ENCODE measurements around the gene ZNF69.
"Not testable (repeated sequence)": the region's sequence is repeated elsewhere in the genome, so short reads cannot be mapped to it uniquely, and the experiment has no call there.

The ZNF69 gene

DNA sequence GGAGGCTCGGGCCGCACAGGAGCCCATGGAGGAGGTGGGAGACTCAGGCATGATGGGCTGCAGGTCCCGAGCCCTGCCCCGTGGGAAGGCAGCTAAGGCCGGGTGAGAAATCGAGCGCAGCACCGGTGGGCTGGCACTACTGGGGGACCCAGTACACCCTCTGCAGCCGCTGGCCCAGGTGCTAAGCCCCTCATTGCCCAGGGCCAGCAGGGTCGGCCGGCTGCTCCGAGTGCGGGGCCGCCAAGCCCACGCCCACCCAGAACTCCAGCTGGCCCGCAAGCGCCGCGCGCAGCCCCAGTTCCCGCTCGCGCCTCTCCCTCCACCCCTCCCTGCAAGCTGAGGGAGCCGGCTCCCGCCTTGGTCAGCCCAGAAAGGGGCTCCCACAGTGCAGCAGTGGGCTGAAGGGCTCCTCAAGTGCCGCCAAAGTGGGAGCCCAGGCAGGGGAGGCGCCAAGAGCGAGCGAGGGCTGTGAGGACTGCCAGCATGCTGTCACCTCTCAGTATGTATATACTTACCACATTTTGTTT, 53.8 kb downstream of the ZNF69 start:
- H3K27ac ChIP-seq (ENCODE audit: poor library complexity, severe bottlenecking); DNase-seq (ENCODE audit: low spot score); H3K4me3 ChIP-seq (ENCODE audit: severe bottlenecking); H3K4me1 ChIP-seq (ENCODE audit: insufficient read depth, poor library complexity, severe bottlenecking); H3K27me3 ChIP-seq (ENCODE audit: insufficient read depth, poor library complexity, severe bottlenecking); ATAC-seq (ENCODE audit: low read depth): not testable (repeated sequence)
- Histone ChIP-seq H3K9me3 (ENCODE audit: severe bottlenecking) (peaks cover 39% of the 10 kb centered on the region), H3K36me3 (ENCODE audit: low read depth) (peaks cover 46% of the 10 kb centered on the region)

- no peak overlapping the region for H3K4me3 ChIP-seq (ENCODE audit: severe bottlenecking)
- DNase-seq (ENCODE audit: low spot score), result no peak
Measured at GRCh38 chr19:11942008-11942842, 54.6 kb downstream of the ZNF69 start.

GRCh38 chr19:11942843-11943108, 55.2 kb downstream of the ZNF69 start:
- Histone ChIP-seq H3K27me3 (ENCODE audit: insufficient read depth, poor library complexity, severe bottlenecking) (no peaks in the 10 kb centered on the region), H3K36me3 (ENCODE audit: low read depth) (peaks cover 59% of the 10 kb centered on the region)
- DNase-seq (ENCODE audit: low spot score), result no peak

More at GRCh38 chr19:11942008-11942842, 54.6 kb downstream of the ZNF69 start:
- Histone ChIP-seq H3K27ac (ENCODE audit: poor library complexity, severe bottlenecking) (no peak overlapping the region), H3K4me1 (ENCODE audit: insufficient read depth, poor library complexity, severe bottlenecking) (no peaks in the 10 kb centered on the region), H3K9me3 (ENCODE audit: severe bottlenecking) (peaks cover 44% of the 10 kb centered on the region), H3K27me3 (ENCODE audit: insufficient read depth, poor library complexity, severe bottlenecking) (no peaks in the 10 kb centered on the region), H3K36me3 (ENCODE audit: low read depth) (peaks cover 54% of the 10 kb centered on the region)
- ATAC-seq (ENCODE audit: low read depth), result no peak
- TF ChIP-seq CTCF (IDR thresholded peaks at IDR 0.05; ENCODE audit: poor library complexity, severe bottlenecking), result no peak

DNA sequence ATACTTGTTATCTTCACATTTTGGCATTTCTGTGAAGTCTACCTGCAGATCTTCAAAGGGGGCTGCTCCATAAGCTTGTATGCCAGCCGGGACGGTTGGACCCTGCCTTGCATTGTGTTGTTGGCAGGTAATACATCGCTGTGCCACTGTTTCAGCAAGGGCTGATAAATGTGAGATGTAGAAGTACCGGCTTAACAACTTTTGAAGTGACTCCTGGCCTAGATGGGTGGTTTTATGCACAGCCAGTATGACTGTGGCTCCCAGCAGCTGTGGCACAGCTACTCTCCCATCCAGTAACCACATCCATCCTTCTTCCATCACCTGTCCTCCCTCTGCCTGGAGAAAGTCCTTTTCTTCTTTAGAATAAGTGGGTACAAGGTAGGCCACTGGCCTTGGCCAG, 57.1 kb downstream of the ZNF69 start:
- Histone ChIP-seq H3K4me3 (ENCODE audit: severe bottlenecking) (no peak overlapping the region), H3K4me1 (ENCODE audit: insufficient read depth, poor library complexity, severe bottlenecking) (no peaks in the 10 kb centered on the region), H3K9me3 (ENCODE audit: severe bottlenecking) (peaks cover 51% of the 10 kb centered on the region), H3K27ac (ENCODE audit: poor library complexity, severe bottlenecking) (no peak overlapping the region), H3K36me3 (ENCODE audit: low read depth) (peaks cover 71% of the 10 kb centered on the region), H3K27me3 (ENCODE audit: insufficient read depth, poor library complexity, severe bottlenecking) (no peaks in the 10 kb centered on the region)
- no peak for TF ChIP-seq CTCF (IDR thresholded peaks at IDR 0.05; ENCODE audit: poor library complexity, severe bottlenecking)
- ATAC-seq (ENCODE audit: low read depth), result no peak
- no peak for DNase-seq (ENCODE audit: low spot score)

More at GRCh38 chr19:11942843-11943108, 55.2 kb downstream of the ZNF69 start:
- no peak for ATAC-seq (ENCODE audit: low read depth)
- TF ChIP-seq CTCF (IDR thresholded peaks at IDR 0.05; ENCODE audit: poor library complexity, severe bottlenecking), result no peak
- no peak overlapping the region for H3K4me3 ChIP-seq (ENCODE audit: severe bottlenecking)
- H3K4me1 ChIP-seq (ENCODE audit: insufficient read depth, poor library complexity, severe bottlenecking), result no peaks in the 10 kb centered on the region
- no peak overlapping the region for H3K27ac ChIP-seq (ENCODE audit: poor library complexity, severe bottlenecking)
- H3K9me3 ChIP-seq (ENCODE audit: severe bottlenecking), result peaks cover 46% of the 10 kb centered on the region

DNA sequence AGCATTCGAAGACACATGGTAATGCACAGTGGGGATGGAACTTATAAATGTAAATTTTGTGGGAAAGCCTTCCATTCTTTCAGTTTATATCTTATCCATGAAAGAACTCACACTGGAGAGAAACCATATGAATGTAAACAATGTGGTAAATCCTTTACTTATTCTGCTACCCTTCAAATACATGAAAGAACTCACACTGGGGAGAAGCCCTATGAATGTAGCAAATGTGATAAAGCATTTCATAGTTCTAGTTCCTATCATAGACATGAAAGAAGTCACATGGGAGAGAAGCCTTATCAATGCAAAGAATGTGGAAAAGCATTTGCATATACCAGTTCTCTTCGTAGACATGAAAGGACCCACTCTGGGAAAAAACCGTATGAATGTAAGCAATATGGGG, 61.1 kb downstream of the ZNF69 start:
- DNase-seq (ENCODE audit: low spot score) (no peak), ATAC-seq (ENCODE audit: low read depth) (no peak)
- Histone ChIP-seq H3K36me3 (ENCODE audit: low read depth) (peaks cover 65% of the 10 kb centered on the region), H3K4me3 (ENCODE audit: severe bottlenecking) (no peak overlapping the region), H3K9me3 (ENCODE audit: severe bottlenecking) (peaks cover 57% of the 10 kb centered on the region), H3K27me3 (ENCODE audit: insufficient read depth, poor library complexity, severe bottlenecking) (no peaks in the 10 kb centered on the region), H3K27ac (ENCODE audit: poor library complexity, severe bottlenecking) (no peak overlapping the region), H3K4me1 (ENCODE audit: insufficient read depth, poor library complexity, severe bottlenecking) (no peaks in the 10 kb centered on the region)
- TF ChIP-seq CTCF (IDR thresholded peaks at IDR 0.05; ENCODE audit: poor library complexity, severe bottlenecking), result no peak

Data from RWPE2 (cell line).